HG03442 (cell line): ENCODE data around the gene NWD2.

Experiments used
- ATAC-seq: cut with Tn5 transposase; IDR thresholded peaks from one replicate; pipeline ENCODE4 v1.9.1; 2021; ENCODE audit warnings: mild to moderate bottlenecking, moderate library complexity; ENCODE audit not compliant: unreplicated experiment

The NWD2 gene

GRCh38 chr4:37438564-37439279 lies 194.2 kb downstream of the NWD2 start:
- ATAC-seq, result no peak

GRCh38 chr4:37439809-37440474 lies 195.4 kb downstream of the NWD2 start:
- ATAC-seq, result no peak

GRCh38 chr4:37440501-37440900 lies 196.0 kb downstream of the NWD2 start:
- ATAC-seq, result no peak

- ATAC-seq, result no peak
Measured at GRCh38 chr4:37441231-37442061, 196.9 kb downstream of the NWD2 start.

GRCh38 chr4:37442062-37442323 lies 197.4 kb downstream of the NWD2 start:
- no peak for ATAC-seq

- ATAC-seq, result no peak
Measured at GRCh38 chr4:37443137-37443536, 198.6 kb downstream of the NWD2 start.

GRCh38 chr4:37445023-37445422 lies 200.5 kb downstream of the NWD2 start:
- ATAC-seq, result no peak

GRCh38 chr4:37446016-37446415 lies 201.5 kb downstream of the NWD2 start:
- ATAC-seq, result no peak

GRCh38 chr4:37447886-37448285 lies 203.3 kb downstream of the NWD2 start:
- ATAC-seq, result no peak

- ATAC-seq, result no peak
Measured at GRCh38 chr4:37450309-37450708, 205.8 kb downstream of the NWD2 start.

- ATAC-seq, result no peak
Measured at GRCh38 chr4:37450911-37451310, 206.4 kb downstream of the NWD2 start.

GRCh38 chr4:37451656-37452055 lies 207.1 kb downstream of the NWD2 start:
- ATAC-seq, result no peak

- ATAC-seq, result peak; percentile 57
Measured at GRCh38 chr4:37452952-37453280, 208.4 kb downstream of the NWD2 start.

- peak; percentile 89 for ATAC-seq
Measured at GRCh38 chr4:37453281-37453998, 208.9 kb downstream of the NWD2 start.

- ATAC-seq, result no peak
Measured at GRCh38 chr4:37453999-37454800, 209.7 kb downstream of the NWD2 start.

- no peak for ATAC-seq
Measured at GRCh38 chr4:37455301-37456131, 211.0 kb downstream of the NWD2 start.

GRCh38 chr4:37461801-37462200 lies 217.3 kb downstream of the NWD2 start:
- no peak for ATAC-seq

GRCh38 chr4:37463033-37463856 lies 218.7 kb downstream of the NWD2 start:
- no peak for ATAC-seq
